Muscle of leg (tissue), 11 donors: ENCODE data around the gene COL23A1. TPM values are rescaled to one million over a fixed set of nuclear protein-coding genes. Genes with fewer than 3 reads are reported as not detected.

Experiments
- DNase-seq: peaks from one replicate; pipeline ENCODE4 v3.0.0; 2013
- H3K27ac ChIP-seq: one replicate; pipeline ENCODE4 v1.5.1; 2013; ENCODE audit warnings: mild to moderate bottlenecking, low read length, control low read depth
- H3K27me3 ChIP-seq: one replicate; pipeline ENCODE4 v1.6.1; 2013; ENCODE audit warnings: low read length; ENCODE audit not compliant: control insufficient read depth, insufficient read depth
- H3K36me3 ChIP-seq: one replicate; pipeline ENCODE4 v1.6.1; 2013; ENCODE audit warnings: low read length; ENCODE audit not compliant: control insufficient read depth, insufficient read depth
- H3K4me1 ChIP-seq: one replicate; pipeline ENCODE4 v1.6.1; 2013; ENCODE audit warnings: low read length; ENCODE audit not compliant: control insufficient read depth, insufficient read depth
- H3K4me3 ChIP-seq: one replicate; pipeline ENCODE4 v1.5.1; 2013; ENCODE audit warnings: low read length, control low read depth
- H3K9me3 ChIP-seq: replicated peaks from 2 replicates; pipeline ENCODE4 v1.6.1; 2013; ENCODE audit warnings: low read depth, low read length; ENCODE audit not compliant: control insufficient read depth
- WGBS: methylation state at CpG from one replicate; pipeline ENCODE4 v1.1.5; 2013; ENCODE audit warnings: missing lambda C conversion rate; ENCODE audit not compliant: insufficient coverage; 5-methylcytosine and 5-hydroxymethylcytosine counted together
- polyA plus RNA-seq, 8 donors: library from polyadenylated mRNA; unstranded; fragments of 120-200 nt; gene quantifications; one replicate each; pipeline versions ENCODE4 v1.2.1 to v1.2.3, GENCODE V29; 2013; ENCODE audit warnings: inconsistent platforms in 1 of 8, low replicate concordance in 1 of 8; ENCODE audit not compliant: insufficient read length in 8 of 8, insufficient read depth in 1 of 8
- total RNA-seq: library from RNA; stranded (reverse); fragments of 120-200 nt; gene quantifications from one replicate; pipeline ENCODE4 v1.2.4, GENCODE V29; 2013

COL23A1 gene
- total and polyA plus RNA-seq, 9 donors: 1.3 to 5.1 (median 3.0) TPM

DNA sequence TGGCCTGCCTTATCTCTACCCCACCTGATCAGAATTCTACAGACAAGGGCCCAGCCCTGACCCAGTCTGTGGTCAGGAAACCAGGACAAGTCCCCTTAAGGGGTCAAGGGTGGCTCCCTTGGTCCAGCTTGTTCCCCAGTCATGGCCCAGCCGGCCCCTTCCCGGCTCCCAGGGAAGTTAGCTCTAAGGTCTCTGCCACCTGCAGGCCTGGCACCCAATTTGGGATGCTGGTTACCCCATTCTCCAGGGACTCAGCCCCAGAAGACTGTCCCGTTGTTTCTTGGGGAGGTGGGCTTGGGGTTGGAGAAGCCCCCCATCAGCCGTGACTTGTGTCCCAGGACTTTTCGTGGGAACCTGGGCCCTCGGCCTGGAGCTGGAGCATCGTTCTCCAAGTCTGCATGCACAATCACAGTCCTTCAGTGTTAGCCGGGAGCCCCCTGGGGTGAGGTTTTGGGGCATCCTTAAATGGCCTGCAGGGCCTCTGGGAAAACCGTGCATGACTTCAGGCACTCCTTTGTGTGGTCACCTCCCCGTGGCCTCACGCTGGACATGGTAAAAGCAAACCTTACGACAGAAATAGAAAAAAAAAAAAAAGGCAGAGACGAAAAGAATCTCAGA, 206.8 kb downstream of the COL23A1 start:
- Histone ChIP-seq H3K36me3 (no peaks in the 10 kb centered on the region), H3K27ac (no peak overlapping the region), H3K4me3 (no peak overlapping the region), H3K27me3 (peaks cover 41% of the 10 kb centered on the region), H3K9me3 (no peaks in the 10 kb centered on the region), H3K4me1 (peaks cover 46% of the 10 kb centered on the region)
- DNase-seq: no peak
- 83% methylated on average over 5 of the region's 13 CpGs for WGBS

DNA sequence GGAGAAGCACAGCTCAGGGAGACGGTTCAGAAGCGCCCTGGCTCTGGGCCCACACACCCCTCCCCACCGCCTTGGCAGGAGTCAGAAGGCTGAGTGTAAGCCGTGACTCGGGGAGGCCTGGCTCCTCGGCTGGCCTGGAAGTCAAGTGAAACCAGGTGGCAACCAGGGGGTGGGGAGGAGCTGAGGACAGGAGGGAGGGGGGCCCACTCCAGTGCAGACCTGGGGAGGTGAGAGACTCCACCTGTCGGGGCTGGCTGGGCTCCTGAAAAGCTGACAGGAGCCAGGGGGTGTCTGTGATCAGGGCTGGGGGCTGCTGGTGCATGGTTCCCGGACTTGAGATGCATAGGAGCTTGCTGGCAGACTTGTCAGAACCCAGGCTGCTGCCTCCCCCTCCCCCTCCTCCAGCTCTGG, 207.4 kb downstream of the COL23A1 start:
- DNase-seq: peak; percentile 50
- Histone ChIP-seq H3K27ac (no peak overlapping the region), H3K4me3 (no peak overlapping the region), H3K36me3 (no peaks in the 10 kb centered on the region), H3K4me1 (peaks cover 46% of the 10 kb centered on the region), H3K9me3 (no peaks in the 10 kb centered on the region), H3K27me3 (peaks cover 39% of the 10 kb centered on the region)
- 73% methylated on average over 3 of the region's 8 CpGs for WGBS

DNA sequence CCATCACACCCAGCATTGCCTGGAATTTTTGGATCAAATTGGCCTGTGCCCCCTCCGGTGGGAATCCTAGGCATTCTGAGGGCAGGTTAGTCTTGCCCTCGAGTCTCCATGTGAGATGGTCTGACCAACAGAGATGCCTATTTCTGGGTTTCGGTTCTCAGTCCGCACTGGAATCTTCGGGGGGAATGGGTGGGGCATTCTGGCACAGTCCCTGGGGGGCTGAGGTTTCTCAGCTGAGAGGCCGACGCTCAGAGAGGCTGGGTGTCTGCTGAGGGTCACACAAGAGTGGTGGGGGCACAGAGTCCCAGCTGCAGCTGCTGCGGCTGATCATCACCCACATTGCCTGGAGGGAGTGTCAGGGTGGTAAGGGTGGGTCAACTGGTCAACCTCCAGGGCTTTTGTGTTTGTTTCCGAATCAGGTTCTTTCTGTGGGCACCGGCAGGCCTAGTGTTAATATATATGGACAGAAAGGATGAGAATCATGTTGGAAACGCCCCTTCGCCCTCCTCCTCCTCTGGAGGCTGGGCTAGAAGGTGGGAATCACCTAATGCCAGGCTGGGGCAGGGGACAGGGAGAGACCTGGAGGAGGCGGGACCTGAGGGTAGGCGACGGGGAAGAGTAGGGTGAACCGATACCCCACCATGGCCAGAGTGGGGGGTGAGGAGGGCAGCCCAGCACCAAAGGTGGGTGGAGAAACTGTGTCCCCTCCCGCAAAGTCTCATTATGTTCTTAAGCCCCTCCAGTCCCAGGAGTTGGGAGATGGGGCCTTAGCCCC, 208.1 kb downstream of the COL23A1 start:
- Histone ChIP-seq H3K36me3 (no peaks in the 10 kb centered on the region), H3K27ac (peak overlapping the region; percentile 47), H3K27me3 (peaks cover 34% of the 10 kb centered on the region), H3K4me1 (peaks cover 46% of the 10 kb centered on the region), H3K9me3 (no peaks in the 10 kb centered on the region), H3K4me3 (no peak overlapping the region)
- DNase-seq: no peak
- WGBS: 80% methylated on average over 11 of the region's 17 CpGs

DNA sequence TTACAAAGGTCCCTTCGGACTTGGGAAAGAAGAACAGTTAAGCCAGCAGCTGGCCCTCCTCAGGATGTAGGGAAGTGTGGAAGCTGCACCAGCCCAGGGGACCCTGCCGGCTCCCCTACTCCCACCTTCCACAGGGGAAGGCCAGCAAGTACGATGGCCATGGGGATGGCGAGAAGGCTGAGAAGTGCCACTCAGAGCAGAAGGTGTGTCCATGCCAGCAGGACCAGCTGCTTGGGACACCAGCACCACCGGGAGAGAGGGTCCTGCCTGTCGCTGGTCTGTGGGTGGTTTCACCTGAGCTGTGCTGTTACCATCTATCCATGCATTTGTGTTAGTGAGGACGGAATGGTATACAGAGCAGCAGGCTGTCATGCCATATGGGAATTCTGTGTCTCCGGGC, 209.0 kb downstream of the COL23A1 start:
- Histone ChIP-seq H3K4me1 (peaks cover 46% of the 10 kb centered on the region), H3K36me3 (no peaks in the 10 kb centered on the region), H3K27ac (no peak overlapping the region), H3K4me3 (no peak overlapping the region), H3K9me3 (no peaks in the 10 kb centered on the region), H3K27me3 (peaks cover 27% of the 10 kb centered on the region)
- no peak for DNase-seq
- WGBS: 95% methylated on average over 4 of the region's 8 CpGs

DNA sequence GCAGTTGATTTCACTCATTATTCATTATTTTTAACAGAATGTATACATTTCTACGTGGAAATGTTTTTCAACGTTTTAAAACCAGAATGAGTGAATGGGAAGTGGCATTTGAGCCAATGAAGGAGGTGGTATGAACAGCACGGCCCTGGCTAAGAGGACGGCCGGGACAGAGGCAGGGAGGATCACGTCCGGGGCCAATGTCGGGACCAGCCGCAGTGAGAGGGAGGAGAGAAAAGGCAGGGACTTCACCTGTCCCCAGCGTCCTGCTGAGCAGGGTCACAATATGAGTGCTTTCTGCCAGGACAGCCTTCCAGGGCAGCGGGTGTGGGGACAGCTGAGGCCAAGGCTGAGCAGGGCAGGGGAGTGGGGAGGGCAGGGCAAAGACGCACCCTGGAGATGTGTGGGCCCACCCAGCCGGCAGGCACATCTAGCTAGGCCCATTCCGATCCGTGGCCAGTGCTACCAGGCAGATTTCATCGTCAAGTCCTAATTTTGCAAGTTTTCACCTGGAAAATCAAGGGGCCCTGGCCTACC, 209.6 kb downstream of the COL23A1 start:
- H3K4me3 ChIP-seq: no peak overlapping the region
- DNase-seq: no peak
- WGBS: 75% methylated on average over 13 of the region's 16 CpGs
- H3K36me3 ChIP-seq: no peaks in the 10 kb centered on the region
- no peaks in the 10 kb centered on the region for H3K9me3 ChIP-seq
- peaks cover 25% of the 10 kb centered on the region for H3K27me3 ChIP-seq
- H3K4me1 ChIP-seq: peaks cover 46% of the 10 kb centered on the region
- H3K27ac ChIP-seq: no peak overlapping the region

DNA sequence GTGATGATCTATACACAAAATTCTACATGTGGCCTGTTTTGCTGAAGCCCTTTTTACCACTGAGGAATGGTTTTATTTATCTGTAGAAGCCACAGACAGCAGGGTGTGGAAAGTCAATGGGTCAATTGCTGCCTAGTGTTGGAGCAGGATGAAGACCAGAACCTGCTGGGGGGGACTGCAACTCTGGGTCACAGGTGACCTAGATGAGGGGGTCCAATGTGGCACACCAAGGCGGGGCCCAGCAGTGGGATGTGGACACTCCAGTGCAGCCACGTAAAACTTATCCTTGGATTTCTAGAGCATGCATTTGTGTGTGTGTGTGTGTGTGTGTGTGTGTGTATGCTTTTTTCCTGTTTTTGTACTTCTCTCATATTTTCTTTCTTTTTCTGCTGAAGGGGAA, 210.1 kb downstream of the COL23A1 start:
- DNase-seq: no peak
- 84% methylated on average over 2 of the region's 2 CpGs for WGBS

DNA sequence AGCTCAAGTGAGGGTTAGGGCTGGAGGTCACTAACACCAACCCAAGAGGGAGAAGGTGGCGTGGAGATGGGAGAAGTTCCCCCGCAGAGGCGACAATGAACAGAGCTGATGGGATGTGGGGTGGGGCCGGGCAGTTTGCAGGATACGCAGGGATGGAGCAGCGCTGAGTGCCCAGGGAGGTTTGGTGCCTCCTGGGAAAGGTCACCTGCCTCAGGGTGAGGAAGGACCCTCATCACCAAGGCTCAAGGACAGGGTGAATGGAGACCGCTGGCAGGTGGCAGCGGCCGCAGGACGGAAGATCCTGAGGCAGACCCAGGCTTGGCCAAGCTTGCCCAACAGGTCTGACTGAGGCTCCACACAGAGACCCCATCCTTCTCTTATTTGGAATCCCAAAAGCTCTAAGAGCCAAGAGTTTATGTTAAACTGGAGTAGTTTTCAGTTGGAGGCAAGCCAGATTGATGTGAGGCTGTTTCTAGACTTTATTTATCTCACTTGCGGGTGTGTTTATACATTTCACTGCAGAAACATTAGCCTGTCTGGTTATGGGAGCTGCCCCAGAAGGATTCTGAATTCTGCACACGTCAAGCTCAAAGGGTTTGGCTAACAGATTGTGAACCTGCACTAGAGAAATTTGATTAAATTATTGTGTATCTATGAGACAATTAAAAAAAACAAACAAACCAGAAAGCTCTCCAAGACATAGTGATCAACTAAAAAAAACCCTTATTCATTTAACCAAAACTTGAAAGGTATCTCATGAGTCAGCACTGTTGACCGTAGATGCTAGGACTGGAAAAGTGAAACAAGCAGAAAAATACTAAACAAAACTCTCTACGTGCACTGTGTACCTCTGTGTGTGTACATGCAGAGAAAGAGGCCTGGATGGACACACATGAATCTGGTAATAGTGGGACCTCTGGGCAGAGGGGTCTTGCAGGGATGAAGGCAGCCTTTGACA, 211.4 kb downstream of the COL23A1 start:
- DNase-seq: no peak
- H3K4me3 ChIP-seq: no peak overlapping the region
- no peak overlapping the region for H3K27ac ChIP-seq
- H3K36me3 ChIP-seq: no peaks in the 10 kb centered on the region
- peaks cover 35% of the 10 kb centered on the region for H3K4me1 ChIP-seq
- H3K9me3 ChIP-seq: no peaks in the 10 kb centered on the region
- H3K27me3 ChIP-seq: peaks cover 13% of the 10 kb centered on the region
- WGBS: 96% methylated on average over 6 of the region's 14 CpGs

More for the DNA sequence above, 210.1 kb downstream of the COL23A1 start:
- Histone ChIP-seq H3K4me1 (peaks cover 46% of the 10 kb centered on the region), H3K9me3 (no peaks in the 10 kb centered on the region), H3K4me3 (no peak overlapping the region), H3K27me3 (peaks cover 23% of the 10 kb centered on the region), H3K36me3 (no peaks in the 10 kb centered on the region), H3K27ac (no peak overlapping the region)

DNA sequence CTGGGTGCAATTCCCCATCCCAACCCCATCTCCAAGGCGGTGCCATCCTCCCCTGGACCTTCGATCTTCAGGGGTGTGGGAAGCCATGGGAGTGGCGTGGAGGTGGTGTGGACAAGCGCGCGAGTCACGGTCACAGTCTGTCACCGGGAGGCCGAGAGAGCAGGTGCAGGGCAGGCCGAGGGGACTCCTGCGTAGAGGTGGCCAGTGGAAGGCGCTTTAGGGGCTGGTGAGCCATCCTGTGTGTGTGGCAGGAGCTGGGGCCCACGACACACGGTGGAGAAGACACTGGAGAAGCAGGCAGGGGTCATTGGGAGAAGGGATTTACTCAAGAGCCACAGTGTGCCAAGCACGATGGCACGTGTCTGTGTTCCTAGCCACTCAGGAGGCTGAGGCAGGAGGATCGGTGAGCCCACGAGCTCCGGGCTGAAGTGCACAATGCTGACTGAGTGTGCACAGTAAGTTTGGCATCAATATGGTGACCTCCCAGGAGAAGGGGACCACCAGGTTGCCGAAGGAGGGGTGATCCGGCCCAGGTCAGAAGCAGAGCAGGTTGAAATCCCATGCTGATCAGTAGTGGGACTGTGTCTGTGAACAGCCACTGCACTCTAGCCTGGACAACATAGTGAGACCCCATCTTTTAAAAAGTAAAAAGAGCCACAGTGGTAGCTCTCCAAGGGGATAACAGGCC, 212.5 kb downstream of the COL23A1 start:
- peaks cover 8% of the 10 kb centered on the region for H3K27me3 ChIP-seq
- H3K27ac ChIP-seq: no peak overlapping the region
- no peaks in the 10 kb centered on the region for H3K36me3 ChIP-seq
- H3K4me1 ChIP-seq: peaks cover 25% of the 10 kb centered on the region
- DNase-seq: no peak
- H3K9me3 ChIP-seq: no peaks in the 10 kb centered on the region
- H3K4me3 ChIP-seq: no peak overlapping the region
- WGBS: 94% methylated on average over 19 of the region's 21 CpGs

DNA sequence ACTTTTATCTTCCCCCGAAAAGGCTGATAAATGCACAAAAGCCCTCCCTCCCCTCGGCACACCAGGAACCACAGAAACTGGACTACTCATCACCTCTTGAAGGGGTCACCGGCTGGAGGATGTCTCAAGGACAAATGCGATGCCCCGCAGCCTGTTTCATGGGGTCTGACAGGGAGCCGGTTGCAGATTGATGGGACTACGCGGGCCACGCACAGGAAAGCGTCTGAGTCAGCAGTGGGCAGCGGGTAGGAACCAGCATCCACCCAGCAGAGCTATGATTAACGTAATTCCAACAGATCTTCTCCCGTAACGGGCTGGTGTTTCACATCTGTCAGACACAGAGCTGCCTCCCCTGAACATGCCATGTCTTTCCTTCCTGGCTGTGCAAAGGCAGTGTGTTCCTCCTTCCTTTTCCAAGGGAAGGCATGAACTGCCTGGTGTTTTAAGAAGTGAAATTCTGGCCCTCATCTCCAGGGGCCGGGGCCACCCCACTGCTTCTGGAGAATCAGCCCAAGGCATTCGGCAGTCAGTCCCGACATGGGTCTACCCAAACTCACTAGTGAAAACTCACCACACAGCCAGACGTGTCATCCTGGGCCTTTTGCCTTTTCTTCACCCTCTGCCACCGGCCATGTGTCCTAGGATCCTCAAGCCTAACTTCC, 213.1 kb downstream of the COL23A1 start:
- DNase-seq: no peak
- 80% methylated on average over 17 of the region's 19 CpGs for WGBS
- Histone ChIP-seq H3K27me3 (peaks cover 13% of the 10 kb centered on the region), H3K4me1 (peaks cover 23% of the 10 kb centered on the region), H3K27ac (no peak overlapping the region), H3K4me3 (no peak overlapping the region), H3K36me3 (no peaks in the 10 kb centered on the region), H3K9me3 (no peaks in the 10 kb centered on the region)
